ENCODE data around the gene ARL16.

Gene ARL16

DNA sequence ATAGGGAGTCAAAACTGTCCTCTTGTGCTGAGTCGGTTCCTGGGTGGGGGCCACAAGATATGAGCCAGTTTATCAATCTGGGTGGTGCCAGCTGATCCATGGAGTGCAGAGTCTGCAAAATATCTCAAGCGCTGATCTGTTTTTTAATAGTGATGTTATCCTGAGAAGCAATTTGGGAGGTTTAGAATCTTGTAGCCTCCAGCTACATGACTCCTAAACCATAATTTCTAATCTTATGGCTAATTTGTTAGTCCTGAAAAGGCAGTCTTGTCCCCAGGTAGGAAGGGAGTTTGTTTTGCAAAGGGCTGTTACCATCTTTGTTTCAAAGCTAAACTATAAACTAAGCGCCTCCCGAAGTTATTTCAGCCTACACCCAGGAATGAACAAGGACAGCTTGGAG is 44.9 kb downstream of the ARL16 start:
- DNase-seq = no peak

DNA sequence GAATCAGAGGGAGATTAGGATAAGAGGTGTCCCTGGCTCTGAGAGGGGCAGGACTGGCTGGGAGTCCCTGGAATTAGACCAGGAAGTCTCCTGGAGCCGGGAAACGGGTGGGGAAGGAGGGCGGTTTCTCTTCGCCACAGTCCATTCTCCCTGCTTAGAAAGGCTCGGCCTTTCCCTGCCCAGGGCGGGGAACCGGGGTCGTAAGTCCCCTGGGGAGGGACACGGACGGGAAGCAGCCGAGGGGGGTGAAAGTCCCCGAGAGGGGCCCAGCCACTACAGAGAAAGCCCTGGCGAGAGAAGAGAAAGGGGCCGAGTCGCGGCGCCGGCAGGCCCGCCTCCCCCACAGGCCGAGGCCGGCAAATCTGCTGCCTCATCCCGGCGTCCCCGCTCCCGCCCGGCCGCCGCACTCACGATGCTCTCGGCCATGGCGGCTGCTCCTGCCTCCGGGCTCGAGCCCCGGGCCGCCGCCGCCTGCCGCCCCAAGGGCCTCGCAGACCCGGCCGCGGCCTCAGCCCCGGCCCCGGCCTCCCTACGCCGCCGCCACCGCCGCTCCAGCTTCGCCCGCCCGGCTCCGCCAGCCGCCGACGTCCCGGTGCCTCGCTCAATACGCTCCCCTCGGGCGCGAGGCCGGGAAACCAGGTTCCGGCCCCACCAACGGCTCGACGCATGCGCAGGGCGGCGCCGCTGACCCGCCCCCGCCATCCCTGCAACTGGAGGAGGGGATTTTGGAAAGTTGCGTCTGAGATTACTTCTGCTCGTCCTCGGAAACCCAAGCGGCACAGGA is 46.9 kb downstream of the ARL16 start, which contains the start of the genes NPLOC4 and TSPAN10:
Gene NPLOC4, minus strand, starts transcription at position 608 of the 784 bp plus-strand sequence. Its CDS starts 182 bp downstream, at position 426.
Gene TSPAN10, plus strand, starts transcription at position 692 of the 784 bp plus-strand sequence. CDS start 5,217 bp downstream, outside the sequence.
- DNase-seq = peak; percentile 89

DNA sequence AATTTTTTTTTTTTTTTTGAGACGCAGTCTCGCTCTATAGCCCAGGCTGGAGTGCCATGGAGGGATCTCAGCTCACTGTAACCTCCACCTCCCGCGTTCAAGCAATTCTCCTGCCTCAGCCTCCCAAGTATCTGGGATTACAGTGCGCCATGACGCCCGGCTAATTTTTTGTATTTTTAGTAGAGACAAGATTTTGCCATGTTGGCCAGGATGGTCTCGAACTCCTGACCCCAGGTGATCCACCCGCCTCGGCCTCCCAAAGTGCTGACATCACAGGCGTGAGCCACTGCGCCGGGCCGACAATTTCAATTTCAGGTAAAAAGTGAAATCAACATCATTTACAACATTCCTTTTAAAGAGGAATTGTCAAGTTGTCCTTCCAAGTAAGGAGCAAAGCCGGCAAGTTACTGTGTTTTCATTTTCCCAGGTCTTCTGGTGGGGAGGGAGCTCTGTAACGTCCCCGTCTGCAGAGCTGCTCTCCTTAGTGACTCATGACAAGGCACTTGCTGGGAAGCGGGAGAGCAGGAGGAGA is 47.6 kb downstream of the ARL16 start:
- DNase-seq = peak; percentile 18

DNA sequence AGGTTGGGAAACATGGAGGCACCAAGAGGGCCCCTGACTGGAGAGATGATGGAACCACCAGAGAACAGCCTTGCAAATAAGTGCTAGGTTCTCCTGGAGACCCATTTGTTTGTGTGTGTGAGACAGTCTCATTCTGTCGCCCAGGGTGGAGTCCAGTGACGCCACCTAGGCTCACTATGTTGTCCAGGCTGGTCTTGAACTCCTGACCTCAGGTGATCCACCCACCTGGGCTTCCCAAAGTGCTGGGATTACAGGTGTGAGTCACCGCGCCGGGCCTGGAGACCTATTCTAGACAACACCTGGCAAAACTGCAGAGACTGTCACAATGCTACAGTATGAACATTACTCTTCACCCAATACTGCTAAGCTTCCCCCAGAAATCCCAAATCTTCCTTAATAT is 48.2 kb downstream of the ARL16 start:
- DNase-seq = no peak

DNA sequence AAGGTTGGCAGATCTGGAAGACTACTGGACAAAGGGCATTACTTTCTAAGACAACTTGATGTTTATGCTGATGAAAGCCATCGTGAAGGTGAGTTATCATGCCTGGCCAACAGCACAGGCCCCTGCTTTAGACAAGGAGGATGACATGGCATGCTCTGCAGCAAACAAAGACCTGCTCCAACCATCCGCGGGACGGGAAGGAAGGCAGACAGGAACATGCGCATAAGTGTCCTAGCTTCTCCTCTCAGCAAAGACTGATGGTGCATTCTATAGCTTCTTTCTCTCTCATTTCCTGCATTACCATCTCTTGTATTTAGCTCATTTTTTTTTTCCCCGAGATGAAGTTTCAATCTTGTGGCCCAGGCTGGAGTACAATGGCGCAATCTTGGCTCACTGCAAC is 52.1 kb downstream of the ARL16 start:
- no peak for DNase-seq

Data from activated CD4-positive, alpha-beta T cell treated with anti-CD3 and anti-CD28 coated beads, Interleukin-2, amount 50 U/mL, for 16 hours (primary cell).